GM23248 (cell line): ENCODE results near the gene HOXC9. TPM values are rescaled to one million over a fixed set of nuclear protein-coding genes. Genes with fewer than 3 reads are reported as not detected.

ENCODE experiments used
- DNase-seq: peaks from one replicate; pipeline ENCODE4 v3.0.0-alpha.2; 2015
- H2AFZ ChIP-seq: fragments of 200-600 bp; sonication (generic); 2 replicates; pipeline ENCODE4 v1.6.1; 2016; ENCODE audit warnings: antibody characterized with exemption
- H3F3A ChIP-seq: fragments of 200-600 bp; sonication (generic); 2 replicates; pipeline ENCODE4 v1.6.1; 2016; ENCODE audit warnings: mild to moderate bottlenecking, antibody characterized with exemption, mixed run types; ENCODE audit not compliant: insufficient read depth
- H3K27ac ChIP-seq: fragments of 200-600 bp; sonication (generic); 2 replicates; pipeline ENCODE4 v1.5.1; 2016; ENCODE audit warnings: mild to moderate bottlenecking
- H3K27me3 ChIP-seq: fragments of 200-600 bp; sonication (generic); replicated peaks from 2 replicates; pipeline ENCODE4 v1.6.1; 2016; ENCODE audit warnings: mild to moderate bottlenecking; ENCODE audit not compliant: insufficient read depth
- H3K36me3 ChIP-seq: fragments of 200-600 bp; sonication (generic); 2 replicates; pipeline ENCODE4 v1.6.1; 2016; ENCODE audit warnings: low read depth, mild to moderate bottlenecking
- H3K4me1 ChIP-seq: fragments of 200-600 bp; sonication (generic); 2 replicates; pipeline ENCODE4 v1.6.1; 2016; ENCODE audit warnings: mild to moderate bottlenecking; ENCODE audit not compliant: insufficient read depth
- H3K4me2 ChIP-seq: fragments of 200-600 bp; sonication (generic); one replicate; pipeline ENCODE4 v1.6.1; 2016; ENCODE audit warnings: mild to moderate bottlenecking; ENCODE audit not compliant: unreplicated experiment
- H3K4me3 ChIP-seq: fragments of 200-600 bp; sonication (generic); 2 replicates; pipeline ENCODE4 v1.5.1; 2016; ENCODE audit warnings: mild to moderate bottlenecking
- H3K79me2 ChIP-seq: fragments of 200-600 bp; sonication (generic); 2 replicates; pipeline ENCODE4 v1.6.1; 2016; ENCODE audit warnings: mild to moderate bottlenecking; ENCODE audit not compliant: insufficient read depth
- H3K9ac ChIP-seq: fragments of 200-600 bp; sonication (generic); 2 replicates; pipeline ENCODE4 v1.6.1; 2016; ENCODE audit warnings: mild to moderate bottlenecking
- H3K9me2 ChIP-seq: fragments of 200-600 bp; sonication (generic); 2 replicates; pipeline ENCODE4 v1.6.1; 2016; ENCODE audit warnings: mixed run types, mild to moderate bottlenecking, moderate library complexity; ENCODE audit not compliant: insufficient read depth
- H3K9me3 ChIP-seq: fragments of 200-600 bp; sonication (generic); one replicate; pipeline ENCODE4 v1.6.1; 2017; ENCODE audit warnings: low read depth
- H4K20me1 ChIP-seq: fragments of 200-600 bp; sonication (generic); 2 replicates; pipeline ENCODE4 v1.6.0; 2016; ENCODE audit not compliant: insufficient read depth
- EZH2 ChIP-seq: fragments of 200-600 bp; sonication (generic); IDR thresholded peaks from 2 replicates; pipeline ENCODE4 v1.6.1; 2018; ENCODE audit warnings: antibody characterized with exemption, mild to moderate bottlenecking; ENCODE audit not compliant: insufficient read depth, poor library complexity, severe bottlenecking
- EZH2phosphoT487 ChIP-seq: fragments of 200-600 bp; sonication (generic); IDR thresholded peaks from 2 replicates; pipeline ENCODE4 v1.6.1; 2018; ENCODE audit warnings: antibody characterized with exemption, moderate library complexity, mild to moderate bottlenecking, low read depth; ENCODE audit not compliant: insufficient read depth
- WGBS, 2 experiments: methylation state at CpG; one replicate each; pipeline ENCODE4 v1.1.6; 2015 to 2017; ENCODE audit warnings: low lambda C conversion rate in 2 of 2, low coverage in 1 of 2; ENCODE audit errors: missing lambda C conversion rate in 2 of 2; 5-methylcytosine and 5-hydroxymethylcytosine counted together
- in situ Hi-C: fragments of 300-500 bp; cut with MboI; formaldehyde crosslinking; loops from 2 replicates; pipeline ENCODE4 v1.15.0; 2020
- polyA plus RNA-seq: library from polyadenylated mRNA; unstranded; fragments of >200 nt; fragmentation: Nextera tagmentation; extraction: Ambion mirVana; gene quantifications from 2 replicates; pipeline ENCODE4 v1.2.1, GENCODE V29; 2016
- total RNA-seq: library from RNA; depleted of rRNA; stranded (reverse); fragments of >200 nt; shearing (Covaris generic); gene quantifications from 2 replicates; pipeline ENCODE4 v1.2.3, GENCODE V29; 2014

The HOXC9 gene
- total and polyA plus RNA-seq, 2 experiments from 2014 or later: 2.5 to 5.5 TPM

DNA sequence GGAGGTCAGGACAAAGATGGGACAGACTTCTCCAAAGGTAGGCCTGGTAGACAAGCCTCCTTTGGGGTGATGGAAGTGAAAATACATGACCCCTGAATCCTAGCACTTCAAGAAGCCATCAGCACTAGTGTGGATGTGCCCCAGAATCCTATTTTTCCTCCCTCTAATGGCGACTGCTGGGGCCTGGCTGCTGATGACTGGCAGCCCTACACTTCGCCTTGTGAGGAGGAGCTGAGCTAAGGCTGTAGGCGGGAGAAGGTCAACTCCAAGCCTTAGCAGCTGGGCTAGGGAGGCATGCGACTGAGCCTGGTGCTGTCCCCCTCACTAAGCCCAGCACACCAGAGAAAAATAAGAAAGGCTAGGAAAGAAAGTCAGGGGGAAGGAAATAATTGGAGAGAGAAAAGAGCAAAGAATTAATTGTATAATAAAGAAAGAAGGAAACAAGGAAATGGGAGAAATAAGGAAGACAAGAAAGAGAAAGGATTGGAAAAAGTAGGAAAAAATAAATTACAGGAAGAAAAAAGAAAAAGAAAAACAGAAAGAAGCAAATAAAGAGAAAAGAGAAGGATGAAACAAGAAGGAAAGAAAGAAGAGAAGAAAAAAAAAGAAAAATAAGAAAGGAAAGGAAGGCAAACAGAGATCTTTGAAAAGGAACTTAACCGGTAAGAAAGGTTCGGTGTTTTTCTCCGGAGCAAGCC lies 19.7 kb upstream of the HOXC9 start:
- Histone ChIP-seq H3K4me3 (no peak overlapping the region), H3K4me2 (no peak overlapping the region), H4K20me1 (no peaks in the 10 kb centered on the region), H3K9me3 (no peaks in the 10 kb centered on the region), H3K36me3 (no peaks in the 10 kb centered on the region), H3K79me2 (no peaks in the 10 kb centered on the region), H3K9ac (no peak overlapping the region), H3K9me2 (no peaks in the 10 kb centered on the region), H3K27ac (no peak overlapping the region), H3K4me1 (0 out of 2 replicates have a peak, but pooled peaks cover 2% of the 10 kb centered on the region), H3K27me3 (peaks cover 93% of the 10 kb centered on the region), H3F3A (no peaks in the 10 kb centered on the region), H2AFZ (no peak overlapping the region)
- TF ChIP-seq EZH2: peak; percentile 72
- TF ChIP-seq EZH2phosphoT487: no peak
- DNase-seq: no peak
- WGBS, 2 experiments: 31 to 38% methylated on average over 7 of the region's 7 CpGs
- in situ Hi-C loops: no loop called here

DNA sequence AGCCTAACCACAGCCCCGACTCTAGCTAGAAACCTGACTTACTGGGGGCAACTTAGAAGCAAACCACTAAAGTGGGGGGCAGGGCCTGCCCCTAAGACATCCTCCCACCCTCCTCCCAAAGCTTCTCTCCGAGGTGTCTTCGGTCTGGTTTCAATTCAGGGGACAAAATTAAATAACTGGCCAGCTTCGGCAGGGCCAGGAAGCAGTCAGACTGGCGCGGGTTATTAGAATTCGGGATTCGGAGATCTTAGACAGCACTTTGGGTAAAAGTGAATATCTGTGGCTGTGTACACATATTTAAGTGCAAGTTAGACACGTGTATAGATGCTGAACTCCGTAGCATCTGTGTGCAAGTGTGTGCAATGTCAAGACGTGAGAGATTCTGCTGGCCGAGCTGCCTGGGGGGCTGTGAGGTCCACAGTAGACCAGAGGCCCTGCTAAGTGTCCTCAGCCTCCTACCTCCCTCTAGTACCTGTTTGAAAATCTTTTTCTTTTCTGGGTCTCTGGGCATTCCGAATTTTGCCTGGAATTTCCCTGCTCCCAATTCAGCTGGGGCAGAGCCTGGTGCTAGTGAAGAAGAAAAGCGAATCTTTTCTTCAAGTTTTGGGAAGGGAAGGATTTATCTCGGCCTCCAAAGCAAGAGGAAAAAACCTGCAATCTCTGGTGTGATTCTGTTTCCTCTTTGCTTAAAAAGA lies 19.0 kb upstream of the HOXC9 start:
- H3K27ac ChIP-seq: no peak overlapping the region
- H3K9me2 ChIP-seq: no peaks in the 10 kb centered on the region
- H3K4me3 ChIP-seq: no peak overlapping the region
- no peak overlapping the region for H3K9ac ChIP-seq
- H3K4me2 ChIP-seq: no peak overlapping the region
- H4K20me1 ChIP-seq: no peaks in the 10 kb centered on the region
- WGBS, 2 experiments: 43 to 49% methylated on average over 15 of the region's 15 CpGs
- H3K4me1 ChIP-seq: peaks cover 9% of the 10 kb centered on the region; the same call in 1 of the 2 replicates
- TF ChIP-seq EZH2phosphoT487 (0 out of 2 replicates have a peak, but pooled peaks have one; percentile 2), EZH2 (peak; percentile 39)
- H3K27me3 ChIP-seq: peaks cover 93% of the 10 kb centered on the region
- H3K9me3 ChIP-seq: no peaks in the 10 kb centered on the region
- no peak overlapping the region for H2AFZ ChIP-seq
- DNase-seq: no peak
- H3F3A ChIP-seq: no peaks in the 10 kb centered on the region
- H3K79me2 ChIP-seq: no peaks in the 10 kb centered on the region
- in situ Hi-C loops: no loop called here
- no peaks in the 10 kb centered on the region for H3K36me3 ChIP-seq

DNA sequence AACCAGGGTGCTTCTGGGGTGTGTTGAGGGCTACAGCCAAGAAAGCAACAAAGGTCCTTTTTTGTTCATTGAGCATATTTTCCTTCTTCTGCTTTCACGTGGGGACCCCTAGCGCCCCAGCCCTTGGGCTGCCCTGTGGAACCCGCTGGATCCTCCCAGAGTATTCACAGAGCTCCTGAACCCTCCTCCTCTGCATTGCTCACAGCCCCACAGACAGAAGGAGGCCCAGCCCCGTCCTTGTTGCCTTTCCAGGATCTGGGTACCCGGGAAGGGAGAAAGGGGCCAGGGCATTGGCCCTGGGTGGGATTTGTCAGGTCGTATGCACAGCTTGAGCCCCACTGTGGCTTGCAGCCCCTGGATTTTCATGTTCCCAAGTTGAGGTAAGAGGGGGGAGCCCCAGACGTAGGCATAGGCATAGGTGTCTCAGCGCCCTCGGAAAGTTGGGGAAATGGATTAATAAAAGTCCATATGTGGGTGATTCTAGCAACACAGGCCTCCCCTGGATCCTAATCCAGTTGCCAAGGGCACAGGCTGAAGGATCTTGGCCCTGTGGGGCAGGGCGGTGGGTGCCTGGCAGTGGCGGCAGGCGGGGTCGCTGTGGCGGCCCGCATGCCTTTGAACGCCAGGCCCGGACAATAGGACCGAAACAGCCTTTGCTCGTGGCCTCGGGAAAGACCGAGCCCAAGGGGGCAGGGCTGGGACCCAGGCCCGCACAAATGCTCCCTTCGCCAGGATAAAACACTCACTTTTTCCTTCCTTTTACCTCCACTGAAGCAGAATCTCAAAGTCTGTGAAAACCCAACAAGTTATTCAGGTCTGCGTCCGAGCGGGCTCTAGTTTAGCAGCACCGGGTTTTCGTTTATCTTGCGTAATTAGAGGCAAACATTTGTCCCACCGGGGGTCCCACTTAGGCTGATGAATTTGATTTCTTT lies 18.1 kb upstream of the HOXC9 start:
- Histone ChIP-seq H3K27me3 (peaks cover 93% of the 10 kb centered on the region), H3K4me1 (peaks cover 17% of the 10 kb centered on the region; the same call in 1 of the 2 replicates), H3K4me3 (no peak overlapping the region), H2AFZ (no peak overlapping the region), H3K79me2 (no peaks in the 10 kb centered on the region), H3K4me2 (no peak overlapping the region), H3K36me3 (no peaks in the 10 kb centered on the region), H3K27ac (no peak overlapping the region), H3K9me2 (no peaks in the 10 kb centered on the region), H3F3A (no peaks in the 10 kb centered on the region), H3K9me3 (no peaks in the 10 kb centered on the region), H4K20me1 (no peaks in the 10 kb centered on the region), H3K9ac (no peak overlapping the region)
- DNase-seq: no peak
- in situ Hi-C loops: no loop called here
- 32 to 34% methylated on average over 30 of the region's 30 CpGs for WGBS, 2 experiments
- TF ChIP-seq EZH2phosphoT487 (no peak), EZH2 (no peak)
